HG03139 (cell line): ENCODE measurements around the gene ACY1.

Source experiments
- ATAC-seq: cut with Tn5 transposase; IDR thresholded peaks from one replicate; pipeline ENCODE4 v1.9.1; 2021; ENCODE audit not compliant: unreplicated experiment

The ACY1 gene

DNA sequence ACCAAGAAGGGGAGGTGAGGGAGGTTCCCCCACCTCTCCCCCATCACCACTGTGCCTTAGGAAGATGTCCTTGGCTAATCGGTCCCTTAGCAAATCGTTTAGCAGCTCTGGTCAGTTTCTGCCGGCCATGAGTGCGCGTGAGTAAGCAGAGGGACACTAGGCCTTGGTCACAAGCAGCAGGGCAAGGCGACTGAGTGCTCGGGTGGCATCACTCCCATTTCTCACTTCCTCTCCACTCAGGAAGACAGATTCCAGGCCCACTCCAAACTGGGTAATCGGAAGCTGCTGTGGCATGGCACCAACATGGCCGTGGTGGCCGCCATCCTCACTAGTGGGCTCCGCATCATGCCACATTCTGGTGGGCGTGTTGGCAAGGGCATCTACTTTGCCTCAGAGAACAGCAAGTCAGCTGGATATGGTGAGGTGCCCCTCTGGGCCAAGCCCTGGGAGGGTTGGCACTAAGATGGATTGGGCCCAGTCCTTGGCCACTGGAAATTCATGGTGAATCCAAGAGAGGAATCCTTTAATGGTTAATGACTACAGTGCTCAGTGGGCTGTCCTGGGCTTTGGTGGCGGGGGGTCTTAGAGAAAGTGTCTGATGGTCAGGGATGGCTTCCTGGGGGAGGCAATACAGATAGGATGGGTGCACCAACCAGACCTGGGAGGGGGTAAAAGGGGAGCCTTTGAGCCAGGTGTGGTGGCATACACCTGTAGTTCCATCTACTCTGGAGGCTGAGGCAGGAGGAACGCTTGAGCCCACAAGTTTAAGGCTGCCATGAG lies 37.2 kb upstream of the ACY1 start:
- no peak for ATAC-seq

DNA sequence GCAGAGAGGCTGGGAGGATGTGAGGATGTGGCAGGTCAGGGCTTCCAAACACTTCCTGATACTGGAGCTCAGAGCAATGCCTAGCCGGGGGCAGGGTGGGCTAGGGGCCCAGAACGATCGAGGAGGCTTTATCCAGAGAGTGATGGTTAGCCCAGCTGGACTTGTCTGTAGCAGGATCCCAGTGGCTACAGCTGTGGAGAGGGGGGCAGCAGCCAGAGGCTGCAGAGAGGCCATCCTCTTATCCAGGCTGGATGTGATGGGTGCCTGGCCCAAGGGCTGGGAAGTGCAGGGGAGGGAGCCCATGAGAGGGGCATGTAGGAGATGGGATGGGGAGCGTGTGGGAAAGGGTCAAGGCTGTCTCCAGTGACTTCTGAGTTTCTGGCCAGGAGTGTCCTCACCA lies 36.5 kb upstream of the ACY1 start:
- no peak for ATAC-seq

GRCh38 chr3:51947215-51947900 lies 36.0 kb upstream of the ACY1 start:
- no peak for ATAC-seq

GRCh38 chr3:51948016-51948580 lies 35.2 kb upstream of the ACY1 start:
- no peak for ATAC-seq

GRCh38 chr3:51949121-51949520 lies 34.2 kb upstream of the ACY1 start:
- no peak for ATAC-seq

DNA sequence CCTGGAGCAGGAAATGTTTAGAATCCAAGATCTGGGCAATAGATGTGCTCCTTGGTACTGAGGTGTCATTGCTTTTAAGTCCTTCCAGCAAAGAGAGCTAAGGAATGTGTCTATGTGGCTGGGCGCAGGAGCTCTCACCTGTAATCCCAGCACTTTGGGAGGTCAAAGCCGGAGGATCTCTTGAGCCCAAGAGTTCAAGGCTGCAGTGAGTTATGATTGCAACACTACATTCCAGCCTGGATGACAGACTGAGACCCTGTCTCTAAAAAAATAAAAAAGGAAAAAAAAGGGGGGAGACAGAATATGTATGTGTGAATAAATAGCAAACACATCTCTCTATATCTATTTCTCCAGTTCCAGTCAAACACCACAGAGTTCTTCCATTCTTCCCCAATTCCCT lies 32.4 kb upstream of the ACY1 start:
- no peak for ATAC-seq

- no peak for ATAC-seq
Measured at GRCh38 chr3:51953445-51953844, 29.9 kb upstream of the ACY1 start.

DNA sequence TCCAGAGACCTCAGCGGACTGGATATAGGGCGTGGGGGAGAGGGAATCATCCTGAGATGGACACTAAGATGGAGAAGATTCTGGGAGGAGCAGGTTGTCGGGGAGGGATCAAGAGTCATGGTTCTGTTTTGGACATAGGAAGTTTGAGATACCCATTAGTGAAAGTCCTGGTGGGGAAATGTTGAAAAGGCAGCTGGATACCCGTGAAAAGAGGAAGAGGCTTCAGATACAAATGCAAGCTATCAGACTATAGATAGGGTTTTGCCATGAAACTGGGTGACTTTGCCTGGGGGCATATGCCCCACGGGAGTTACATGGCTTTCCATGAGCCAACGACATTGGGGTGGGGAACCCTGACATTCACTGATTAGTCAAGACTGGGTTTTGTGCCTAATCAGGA lies 29.2 kb upstream of the ACY1 start:
- ATAC-seq, result no peak

DNA sequence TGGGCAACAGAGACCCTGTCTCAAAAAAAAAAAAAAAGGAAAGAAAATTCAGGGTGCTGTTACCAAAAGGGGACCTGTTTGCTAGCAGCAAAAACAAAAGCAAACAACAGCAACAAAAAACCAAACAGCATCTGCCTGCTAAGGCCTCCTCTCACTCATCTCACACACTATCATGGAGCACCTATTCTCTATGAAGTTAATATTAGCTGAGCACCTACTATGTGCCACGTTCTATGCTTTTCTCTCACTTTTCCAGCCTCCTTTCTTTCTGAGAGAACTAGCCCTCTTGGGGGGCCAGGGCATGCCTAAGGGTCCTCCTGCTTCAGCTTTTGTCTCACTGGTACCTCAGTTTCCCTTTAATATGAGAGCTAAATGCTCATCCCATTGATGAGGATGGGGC lies 28.6 kb upstream of the ACY1 start:
- no peak for ATAC-seq

DNA sequence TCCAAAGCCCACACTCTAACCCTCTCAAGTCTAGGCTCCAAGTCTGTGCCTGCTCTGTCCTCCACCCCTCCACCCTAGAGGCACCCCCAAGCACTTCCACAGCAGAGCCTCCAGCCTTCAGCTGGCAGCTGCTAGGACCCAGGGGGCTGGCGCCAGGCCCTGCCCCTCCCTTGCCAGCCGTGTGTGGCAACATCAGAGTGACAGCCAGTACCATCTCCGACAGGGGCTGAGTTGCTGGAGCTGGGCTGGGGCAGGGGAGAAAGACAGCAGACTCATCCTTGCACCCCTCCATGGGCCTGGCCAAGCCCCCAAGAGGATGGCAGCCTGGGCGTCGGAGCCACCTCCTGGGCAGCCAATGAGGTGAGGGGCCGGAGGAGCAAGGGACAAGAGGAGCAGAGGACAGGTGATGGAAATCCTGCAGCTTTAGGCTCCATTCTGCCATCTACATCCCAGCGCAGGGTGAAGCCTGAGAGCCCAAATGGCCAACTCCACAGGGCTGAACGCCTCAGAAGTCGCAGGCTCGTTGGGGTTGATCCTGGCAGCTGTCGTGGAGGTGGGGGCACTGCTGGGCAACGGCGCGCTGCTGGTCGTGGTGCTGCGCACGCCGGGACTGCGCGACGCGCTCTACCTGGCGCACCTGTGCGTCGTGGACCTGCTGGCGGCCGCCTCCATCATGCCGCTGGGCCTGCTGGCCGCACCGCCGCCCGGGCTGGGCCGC lies 28.0 kb upstream of the ACY1 start, which contains the start of gene GPR62:
Gene GPR62 (plus strand): TSS at position 207 of the 718 bp plus-strand sequence. CDS start 272 bp downstream, at position 479.
- ATAC-seq, result no peak

DNA sequence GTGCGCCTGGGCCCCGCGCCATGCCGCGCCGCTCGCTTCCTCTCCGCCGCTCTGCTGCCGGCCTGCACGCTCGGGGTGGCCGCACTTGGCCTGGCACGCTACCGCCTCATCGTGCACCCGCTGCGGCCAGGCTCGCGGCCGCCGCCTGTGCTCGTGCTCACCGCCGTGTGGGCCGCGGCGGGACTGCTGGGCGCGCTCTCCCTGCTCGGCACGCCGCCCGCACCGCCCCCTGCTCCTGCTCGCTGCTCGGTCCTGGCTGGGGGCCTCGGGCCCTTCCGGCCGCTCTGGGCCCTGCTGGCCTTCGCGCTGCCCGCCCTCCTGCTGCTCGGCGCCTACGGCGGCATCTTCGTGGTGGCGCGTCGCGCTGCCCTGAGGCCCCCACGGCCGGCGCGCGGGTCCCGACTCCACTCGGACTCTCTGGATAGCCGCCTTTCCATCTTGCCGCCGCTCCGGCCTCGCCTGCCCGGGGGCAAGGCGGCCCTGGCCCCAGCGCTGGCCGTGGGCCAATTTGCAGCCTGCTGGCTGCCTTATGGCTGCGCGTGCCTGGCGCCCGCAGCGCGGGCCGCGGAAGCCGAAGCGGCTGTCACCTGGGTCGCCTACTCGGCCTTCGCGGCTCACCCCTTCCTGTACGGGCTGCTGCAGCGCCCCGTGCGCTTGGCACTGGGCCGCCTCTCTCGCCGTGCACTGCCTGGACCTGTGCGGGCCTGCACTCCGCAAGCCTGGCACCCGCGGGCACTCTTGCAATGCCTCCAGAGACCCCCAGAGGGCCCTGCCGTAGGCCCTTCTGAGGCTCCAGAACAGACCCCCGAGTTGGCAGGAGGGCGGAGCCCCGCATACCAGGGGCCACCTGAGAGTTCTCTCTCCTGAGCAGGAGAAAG lies 27.2 kb upstream of the ACY1 start:
- ATAC-seq, result no peak

GRCh38 chr3:51957520-51958205 lies 25.7 kb upstream of the ACY1 start:
- ATAC-seq, result no peak

DNA sequence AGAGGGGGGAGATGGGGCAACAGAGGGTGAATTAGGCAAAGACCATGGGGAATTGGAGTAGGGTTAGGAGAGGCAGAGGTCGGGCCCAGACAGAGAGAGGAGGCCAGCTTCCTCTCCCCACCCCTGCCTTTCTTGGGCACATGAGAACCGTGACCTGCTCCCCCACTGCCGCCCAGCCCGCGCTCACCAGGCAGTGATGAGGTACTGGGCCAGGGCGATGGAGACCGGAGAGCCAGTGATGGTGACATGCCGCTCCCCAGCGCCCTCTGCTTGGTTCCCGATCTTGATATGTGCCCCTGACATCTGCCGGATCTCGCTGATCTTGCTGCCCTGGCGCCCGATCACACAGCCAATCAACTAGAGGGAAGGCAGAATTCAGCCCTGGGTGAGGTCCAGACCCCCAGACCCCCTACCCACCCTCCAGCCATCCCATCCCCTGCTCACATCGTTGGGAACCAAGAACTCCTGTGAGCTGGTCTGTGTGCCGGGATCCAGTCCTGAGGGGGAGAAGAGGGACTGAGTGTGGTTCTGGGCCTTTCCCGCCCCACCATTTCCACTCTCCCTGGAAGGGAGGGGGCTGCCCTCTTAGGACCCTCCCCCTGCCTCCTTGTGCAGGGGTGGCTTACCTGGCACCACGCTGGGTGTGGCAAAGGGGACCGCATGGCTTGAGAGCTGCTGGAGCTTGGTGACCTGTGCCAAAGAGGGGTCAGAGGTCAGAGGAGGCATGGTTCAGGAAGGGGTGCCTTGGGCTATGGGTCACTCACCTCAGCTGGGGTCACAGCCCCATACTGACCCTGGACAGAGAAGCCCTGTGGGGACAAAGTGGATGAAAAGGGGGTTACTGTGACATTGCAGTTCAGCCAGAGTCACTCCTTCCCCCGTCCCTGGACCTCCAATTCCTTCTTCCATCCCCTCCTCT lies 24.5 kb upstream of the ACY1 start:
- no peak for ATAC-seq

DNA sequence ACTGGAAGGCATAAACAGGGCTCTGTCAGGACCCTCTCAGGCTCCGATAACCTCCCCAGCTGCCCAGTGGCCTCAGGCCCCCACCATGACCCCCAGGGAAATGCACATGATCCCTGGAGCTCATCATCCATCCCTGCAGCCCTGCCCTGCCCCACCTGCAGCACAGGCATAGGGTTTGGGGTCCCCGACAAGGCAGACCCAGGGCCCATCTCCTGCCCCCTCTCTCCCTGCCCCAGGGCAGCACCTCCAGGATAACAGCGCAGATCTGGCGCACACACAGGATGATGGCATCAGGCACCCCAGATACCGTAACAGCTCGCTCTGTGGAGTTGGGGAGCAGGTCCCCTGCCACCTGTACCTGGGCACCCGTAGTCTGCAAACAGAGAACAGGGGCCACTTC lies 23.7 kb upstream of the ACY1 start:
- ATAC-seq, result no peak

DNA sequence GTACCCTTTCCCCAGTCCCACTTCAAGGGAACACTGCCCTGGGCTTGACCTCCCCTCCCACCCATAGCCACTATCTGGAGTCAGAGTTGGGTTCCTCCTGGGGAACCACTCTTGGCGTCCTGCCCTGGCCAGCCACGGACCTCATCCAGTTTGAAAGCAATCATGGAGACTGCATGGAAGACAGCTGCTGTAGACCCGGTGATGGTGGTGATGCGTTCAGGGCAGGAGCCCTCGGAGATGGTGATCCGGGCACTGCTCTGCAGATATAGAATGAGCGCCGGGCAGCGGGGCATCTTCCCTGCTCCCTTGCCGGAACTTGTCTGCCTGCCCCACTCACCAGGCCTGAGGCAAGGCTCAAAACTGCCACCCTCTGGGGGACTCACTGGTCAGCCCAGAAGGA lies 22.9 kb upstream of the ACY1 start:
- ATAC-seq, result no peak

GRCh38 chr3:51961011-51961410 lies 22.3 kb upstream of the ACY1 start:
- ATAC-seq, result no peak

DNA sequence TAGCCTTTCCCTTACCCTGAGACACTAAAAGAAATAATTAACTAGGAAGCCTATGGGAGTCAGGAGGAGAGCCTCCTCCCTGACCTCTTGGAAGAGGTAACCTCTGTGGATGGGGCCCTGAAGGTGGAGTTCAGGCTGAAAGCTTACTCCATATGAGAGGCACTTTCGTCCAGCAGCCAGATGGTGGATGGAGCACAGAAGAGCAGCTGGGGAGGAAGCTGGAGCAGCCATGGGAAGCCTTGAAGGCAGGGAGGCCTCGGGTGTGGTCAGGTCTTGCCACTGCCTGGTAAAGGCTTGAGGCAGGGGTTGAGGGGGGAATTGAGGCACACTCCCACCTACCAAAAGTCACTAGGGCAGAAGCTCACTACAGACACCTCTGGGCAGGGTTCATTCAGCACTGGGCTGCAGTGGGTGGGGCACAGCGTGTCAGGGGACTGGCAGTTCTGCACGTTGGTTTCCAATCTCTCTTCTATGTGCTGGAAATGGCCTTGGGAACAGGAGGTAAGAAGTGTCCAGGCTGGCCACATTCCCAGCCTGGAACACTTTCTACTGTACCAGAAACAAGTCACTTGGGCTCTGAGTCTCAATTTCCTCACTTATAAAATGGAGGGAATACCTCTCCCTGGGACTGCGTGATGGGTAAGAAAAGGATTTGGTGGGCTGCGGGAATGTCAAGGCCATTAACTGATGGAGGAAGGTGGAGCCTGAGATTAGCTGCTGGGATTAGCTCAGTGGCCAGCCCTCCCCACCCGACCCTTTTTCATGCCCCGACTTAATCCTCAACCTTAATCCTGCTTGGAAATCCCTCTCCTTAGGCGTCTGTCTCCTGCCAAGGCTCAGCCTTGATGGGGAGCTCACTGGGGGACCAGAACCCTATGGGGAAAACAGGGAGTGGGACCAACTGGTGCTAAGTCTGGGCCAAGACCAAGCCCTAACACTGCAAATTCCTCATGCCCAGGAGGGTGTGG lies 21.4 kb upstream of the ACY1 start:
- no peak for ATAC-seq
